AG09319 (cell line): ENCODE results near the gene RFNG.

Source experiments
- DNase-seq: peaks from one replicate; pipeline ENCODE4 v3.0.0-alpha.2; 2010; ENCODE audit warnings: low read depth; ENCODE audit errors: extremely low read depth
- TF ChIP-seq, protein P1 (sequence below): IDR thresholded peaks from 2 replicates; pipeline ENCODE4 v1.5.1; 2011; ENCODE audit warnings: low read depth, mild to moderate bottlenecking, inconsistent platforms, low read length, moderate library complexity

Gene RFNG

DNA sequence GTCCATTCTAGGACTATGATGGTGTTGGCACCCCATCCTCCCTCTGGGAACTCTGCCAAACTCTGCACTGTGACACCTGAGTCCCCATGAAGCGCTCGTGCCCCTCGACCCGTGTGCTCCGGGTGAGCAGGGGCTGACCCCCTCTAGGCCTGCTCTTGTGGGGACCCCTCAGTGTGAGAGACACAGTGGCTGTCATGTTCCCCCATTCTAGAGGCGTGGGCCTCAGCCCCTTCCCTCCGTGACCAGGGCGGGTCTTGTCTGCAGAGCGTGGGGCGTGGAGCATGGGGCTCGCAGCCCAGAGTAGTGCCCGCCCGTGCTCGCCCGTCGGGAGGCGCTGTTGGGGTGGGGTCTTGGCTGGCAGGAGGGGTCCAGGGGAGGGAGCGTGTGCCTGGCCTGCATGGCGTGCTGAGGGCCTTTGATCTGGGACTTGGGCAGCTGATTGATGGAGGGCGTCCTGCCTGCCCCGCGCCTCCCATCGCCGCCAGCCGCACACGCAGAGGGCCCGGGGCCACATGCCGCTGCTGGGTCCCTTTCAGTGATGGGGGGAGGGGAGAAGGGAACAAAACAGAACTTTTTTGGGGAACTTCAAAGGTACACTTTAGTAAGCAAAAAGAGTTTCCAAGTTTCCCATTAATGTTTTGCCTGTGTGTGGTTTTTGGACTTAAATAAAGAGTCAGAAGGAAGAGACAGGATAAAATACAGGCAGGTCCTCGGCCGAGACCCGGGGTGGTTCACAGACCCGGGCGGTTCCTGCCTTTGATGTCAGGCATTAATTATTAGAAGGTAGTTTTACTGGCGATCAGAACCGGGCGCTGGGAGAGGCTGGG lies 51.4 kb downstream of the RFNG start:
- no peak for DNase-seq

DNA sequence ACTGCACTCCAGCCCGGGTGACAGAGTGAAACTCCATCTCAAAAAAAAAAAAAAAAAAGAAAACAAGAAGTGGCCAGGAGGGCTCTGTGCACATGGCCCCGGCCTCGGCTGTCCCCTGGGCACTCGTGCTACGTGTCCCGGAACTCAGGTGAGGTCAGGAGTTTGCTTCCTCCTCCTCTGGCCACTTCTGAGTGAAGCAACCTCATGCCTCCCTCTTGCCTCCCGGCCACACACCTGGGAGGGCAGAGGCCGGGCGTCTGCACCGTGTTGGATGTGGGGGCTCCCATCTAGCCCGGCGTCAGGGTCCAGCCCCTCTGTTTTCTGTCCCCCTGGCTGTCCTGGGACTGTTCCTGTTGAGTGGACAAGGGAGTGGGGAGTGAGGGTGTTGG lies 52.0 kb downstream of the RFNG start:
- no peak for DNase-seq
- TF ChIP-seq, protein P1, sequence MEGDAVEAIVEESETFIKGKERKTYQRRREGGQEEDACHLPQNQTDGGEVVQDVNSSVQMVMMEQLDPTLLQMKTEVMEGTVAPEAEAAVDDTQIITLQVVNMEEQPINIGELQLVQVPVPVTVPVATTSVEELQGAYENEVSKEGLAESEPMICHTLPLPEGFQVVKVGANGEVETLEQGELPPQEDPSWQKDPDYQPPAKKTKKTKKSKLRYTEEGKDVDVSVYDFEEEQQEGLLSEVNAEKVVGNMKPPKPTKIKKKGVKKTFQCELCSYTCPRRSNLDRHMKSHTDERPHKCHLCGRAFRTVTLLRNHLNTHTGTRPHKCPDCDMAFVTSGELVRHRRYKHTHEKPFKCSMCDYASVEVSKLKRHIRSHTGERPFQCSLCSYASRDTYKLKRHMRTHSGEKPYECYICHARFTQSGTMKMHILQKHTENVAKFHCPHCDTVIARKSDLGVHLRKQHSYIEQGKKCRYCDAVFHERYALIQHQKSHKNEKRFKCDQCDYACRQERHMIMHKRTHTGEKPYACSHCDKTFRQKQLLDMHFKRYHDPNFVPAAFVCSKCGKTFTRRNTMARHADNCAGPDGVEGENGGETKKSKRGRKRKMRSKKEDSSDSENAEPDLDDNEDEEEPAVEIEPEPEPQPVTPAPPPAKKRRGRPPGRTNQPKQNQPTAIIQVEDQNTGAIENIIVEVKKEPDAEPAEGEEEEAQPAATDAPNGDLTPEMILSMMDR = no peak

More for the DNA sequence above, 51.4 kb downstream of the RFNG start:
- TF ChIP-seq, protein P1 = no peak

DNA sequence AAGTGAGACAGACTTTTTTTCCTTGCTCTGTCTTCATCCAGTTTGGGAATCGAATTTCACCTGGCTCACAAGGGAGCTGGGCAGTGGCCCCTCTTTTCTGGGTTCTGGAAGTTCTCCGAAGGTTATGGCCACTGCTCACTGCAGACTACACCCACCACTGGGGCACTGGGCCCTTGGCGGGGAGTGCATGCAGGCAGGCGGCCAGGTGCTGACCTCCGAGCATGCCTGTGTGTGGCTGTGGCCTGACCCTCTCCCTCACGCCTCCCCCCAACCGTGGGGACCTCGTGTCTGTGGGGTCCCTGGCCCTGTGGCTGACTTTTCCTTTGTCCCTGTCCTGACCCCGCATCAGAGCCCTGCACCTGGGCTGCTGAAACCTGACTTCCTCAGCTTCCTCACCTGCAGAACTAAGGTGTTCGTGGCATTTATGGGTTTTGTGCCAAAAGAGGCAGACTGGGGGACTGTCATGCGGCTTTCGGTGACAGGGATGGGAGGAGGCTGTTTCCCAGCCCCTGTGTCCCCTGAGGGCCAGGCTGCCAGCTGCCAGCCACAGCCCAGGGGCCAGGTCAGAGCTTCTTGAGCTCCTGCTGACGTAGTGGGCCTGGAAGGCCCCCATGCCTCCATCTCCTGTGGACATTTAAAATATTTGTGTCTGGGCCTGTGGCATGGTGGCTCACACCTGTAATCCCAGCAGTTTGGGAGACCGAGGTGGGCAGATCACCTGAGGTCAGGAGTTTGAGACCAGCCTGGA lies 52.7 kb downstream of the RFNG start:
- TF ChIP-seq, protein P1 = no peak
- DNase-seq = no peak

DNA sequence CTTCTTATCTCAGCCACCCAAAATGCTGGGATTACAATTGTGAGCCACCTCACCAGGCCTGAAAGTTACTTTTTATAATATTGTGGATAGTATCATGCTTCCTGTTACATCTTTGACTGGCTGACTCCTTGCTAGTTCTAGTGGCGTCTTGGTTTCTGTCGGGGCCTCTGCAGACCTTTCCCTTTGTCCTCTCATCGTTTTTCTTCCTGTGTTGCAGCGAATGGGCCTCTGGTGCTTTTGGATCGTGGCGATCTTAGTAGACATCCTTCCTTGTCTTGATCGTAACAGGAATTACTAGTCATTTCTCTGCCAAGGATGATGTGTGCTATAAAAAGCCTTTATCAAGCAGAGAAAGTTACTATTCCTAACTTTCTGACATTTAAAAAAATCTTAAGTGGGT lies 53.4 kb downstream of the RFNG start:
- TF ChIP-seq, protein P1 = no peak
- DNase-seq = no peak
